ENCODE results near the gene PPP1R9A. TPM values are rescaled to one million over a fixed set of nuclear protein-coding genes. Genes with fewer than 3 reads are reported as not detected.

Gene PPP1R9A
- total RNA-seq, 3 donors from 2014 or later, result 7.5 to 34.7 (median 19.3) TPM

DNA sequence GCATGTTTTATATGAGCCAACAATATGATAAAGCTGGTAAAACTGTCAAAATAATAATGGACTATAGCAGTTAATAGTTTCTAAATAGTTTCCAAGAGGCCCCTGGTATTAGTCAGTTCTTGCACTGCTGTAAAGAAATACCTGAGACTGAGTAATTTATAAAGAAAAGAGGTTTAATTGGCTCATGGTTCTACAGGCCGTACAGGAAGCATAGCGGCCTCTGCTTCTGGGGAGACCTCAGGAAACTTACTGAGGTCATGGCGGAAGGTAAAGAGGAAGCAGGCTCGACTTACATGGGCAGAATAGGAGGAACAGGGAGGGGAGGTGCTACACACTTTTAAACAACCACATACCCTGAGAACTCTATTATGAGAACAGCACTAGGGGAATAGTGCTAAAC is 104.6 kb downstream of the PPP1R9A start:
- H3K4me3 ChIP-seq, result no peak overlapping the region
- no peaks in the 10 kb centered on the region for H3K9me3 ChIP-seq
- intact Hi-C loops (cut with DNase I; ENCODE audit: low total_unique reads), result no loop called here
- no peaks in the 10 kb centered on the region for H3K36me3 ChIP-seq
- H3K4me1 ChIP-seq, result no peaks in the 10 kb centered on the region
- no peaks in the 10 kb centered on the region for H3K27me3 ChIP-seq
- TF ChIP-seq POLR2AphosphoS5 (IDR thresholded peaks at IDR 0.05) (no peak), POLR2A (IDR thresholded peaks at IDR 0.05) (no peak)
- TF ChIP-seq, protein P1, sequence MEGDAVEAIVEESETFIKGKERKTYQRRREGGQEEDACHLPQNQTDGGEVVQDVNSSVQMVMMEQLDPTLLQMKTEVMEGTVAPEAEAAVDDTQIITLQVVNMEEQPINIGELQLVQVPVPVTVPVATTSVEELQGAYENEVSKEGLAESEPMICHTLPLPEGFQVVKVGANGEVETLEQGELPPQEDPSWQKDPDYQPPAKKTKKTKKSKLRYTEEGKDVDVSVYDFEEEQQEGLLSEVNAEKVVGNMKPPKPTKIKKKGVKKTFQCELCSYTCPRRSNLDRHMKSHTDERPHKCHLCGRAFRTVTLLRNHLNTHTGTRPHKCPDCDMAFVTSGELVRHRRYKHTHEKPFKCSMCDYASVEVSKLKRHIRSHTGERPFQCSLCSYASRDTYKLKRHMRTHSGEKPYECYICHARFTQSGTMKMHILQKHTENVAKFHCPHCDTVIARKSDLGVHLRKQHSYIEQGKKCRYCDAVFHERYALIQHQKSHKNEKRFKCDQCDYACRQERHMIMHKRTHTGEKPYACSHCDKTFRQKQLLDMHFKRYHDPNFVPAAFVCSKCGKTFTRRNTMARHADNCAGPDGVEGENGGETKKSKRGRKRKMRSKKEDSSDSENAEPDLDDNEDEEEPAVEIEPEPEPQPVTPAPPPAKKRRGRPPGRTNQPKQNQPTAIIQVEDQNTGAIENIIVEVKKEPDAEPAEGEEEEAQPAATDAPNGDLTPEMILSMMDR (IDR thresholded peaks at IDR 0.05), result no peak
- H3K27ac ChIP-seq, result no peak overlapping the region
- no peak for DNase-seq (ENCODE audit: low spot score in 2 of 2)

DNA sequence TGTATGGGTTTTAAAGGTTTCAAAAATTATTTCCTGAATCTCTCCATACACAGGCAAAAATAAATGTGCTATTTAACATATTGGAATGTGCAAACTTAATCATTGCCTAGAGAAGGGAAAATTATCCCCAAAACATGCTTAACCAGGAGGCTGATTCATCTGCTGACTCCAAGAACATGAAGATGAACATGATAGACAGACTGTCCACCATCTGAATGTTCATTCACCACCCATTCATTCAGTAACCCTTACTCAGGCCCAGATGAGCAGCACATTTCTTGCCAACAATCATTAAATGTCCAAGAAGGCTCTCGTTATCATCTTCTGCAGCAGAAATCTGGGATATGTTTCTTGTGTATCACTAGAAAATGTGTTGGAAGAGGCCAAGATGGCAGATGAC is 110.6 kb downstream of the PPP1R9A start:
- DNase-seq (ENCODE audit: low spot score in 2 of 2), result no peak
- H3K27ac ChIP-seq, result no peak overlapping the region
- no peak overlapping the region for H3K4me3 ChIP-seq
- TF ChIP-seq POLR2AphosphoS5 (IDR thresholded peaks at IDR 0.05) (no peak), POLR2A (IDR thresholded peaks at IDR 0.05) (no peak)
- TF ChIP-seq, protein P1 (IDR thresholded peaks at IDR 0.05), result no peak
- intact Hi-C loops (cut with DNase I; ENCODE audit: low total_unique reads), result no loop called here
- H3K27me3 ChIP-seq, result no peaks in the 10 kb centered on the region
- H3K9me3 ChIP-seq, result no peaks in the 10 kb centered on the region
- H3K4me1 ChIP-seq, result no peaks in the 10 kb centered on the region
- H3K36me3 ChIP-seq, result no peaks in the 10 kb centered on the region

DNA sequence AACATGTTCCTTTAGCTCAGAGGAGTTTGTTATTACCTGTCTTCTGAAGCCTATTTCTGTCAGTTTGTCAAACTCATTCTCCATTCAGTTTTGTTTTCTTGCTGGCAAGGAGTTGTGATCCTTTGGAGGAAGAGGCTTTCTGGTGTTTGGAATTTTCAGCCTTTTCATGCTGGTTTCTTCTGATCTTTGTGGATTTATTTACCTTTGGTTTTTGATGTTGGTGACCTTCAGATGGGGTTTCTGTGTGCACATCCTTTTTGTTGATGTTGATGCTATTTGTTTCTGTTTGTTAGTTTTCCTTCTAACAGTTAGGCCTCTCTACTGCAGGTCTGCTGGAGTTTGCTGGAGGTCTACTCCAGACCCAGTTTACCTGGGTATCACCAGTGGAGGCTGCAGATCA is 118.6 kb downstream of the PPP1R9A start:
- TF ChIP-seq, protein P1 (IDR thresholded peaks at IDR 0.05), result no peak
- TF ChIP-seq POLR2A (IDR thresholded peaks at IDR 0.05) (no peak), POLR2AphosphoS5 (IDR thresholded peaks at IDR 0.05) (no peak)
- H3K36me3 ChIP-seq, result no peaks in the 10 kb centered on the region
- no peak overlapping the region for H3K4me3 ChIP-seq
- intact Hi-C loops (cut with DNase I; ENCODE audit: low total_unique reads), result no loop called here
- H3K27ac ChIP-seq, result no peak overlapping the region
- H3K27me3 ChIP-seq, result no peaks in the 10 kb centered on the region
- peaks cover 6 to 13% of the 10 kb centered on the region in 2 donors for H3K9me3 ChIP-seq
- H3K4me1 ChIP-seq, result no peaks in the 10 kb centered on the region
- no peak for DNase-seq (ENCODE audit: low spot score in 2 of 2)

DNA sequence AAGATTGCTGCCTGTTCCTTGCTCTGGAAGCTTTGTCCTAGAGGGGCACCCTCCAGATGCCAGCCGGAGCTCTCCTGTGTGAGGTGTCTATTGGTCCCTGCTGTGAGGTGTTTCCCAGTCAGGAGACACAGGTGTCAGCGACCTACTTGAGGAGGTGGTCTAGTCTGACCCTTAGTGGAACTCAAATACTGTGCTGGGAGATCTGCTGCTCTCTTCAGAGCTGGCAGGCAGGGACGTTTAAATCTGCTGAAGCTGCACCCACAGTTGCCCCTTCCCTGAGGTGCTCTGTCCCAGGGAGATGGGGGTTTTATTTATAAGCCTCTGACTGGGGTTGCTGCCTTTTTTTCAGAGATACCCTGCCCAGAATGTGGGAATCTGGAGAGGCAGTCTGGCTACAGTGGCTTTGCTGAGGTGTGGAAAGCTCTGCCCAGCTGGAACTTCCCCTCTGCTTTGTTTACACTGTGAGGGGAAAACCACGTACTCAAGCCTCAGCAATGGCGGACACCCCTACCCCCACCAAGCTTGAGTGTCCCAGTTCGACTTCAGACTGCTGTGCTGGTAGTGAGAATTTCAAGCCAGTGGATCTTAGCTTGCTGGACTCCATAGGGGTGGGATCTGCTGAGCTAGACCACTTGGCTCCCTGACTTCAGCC is 119.2 kb downstream of the PPP1R9A start:
- no peaks in the 10 kb centered on the region for H3K27me3 ChIP-seq
- no peaks in the 10 kb centered on the region for H3K4me1 ChIP-seq
- H3K36me3 ChIP-seq, result no peaks in the 10 kb centered on the region
- no peak overlapping the region for H3K27ac ChIP-seq
- intact Hi-C loops (cut with DNase I; ENCODE audit: low total_unique reads), result no loop called here
- no peak for TF ChIP-seq POLR2A (IDR thresholded peaks at IDR 0.05)
- TF ChIP-seq, protein P1 (IDR thresholded peaks at IDR 0.05), result no peak
- TF ChIP-seq POLR2AphosphoS5 (IDR thresholded peaks at IDR 0.05), result no peak
- no peak for DNase-seq (ENCODE audit: low spot score in 2 of 2)
- no peak overlapping the region for H3K4me3 ChIP-seq
- peaks cover 6 to 13% of the 10 kb centered on the region in 2 donors for H3K9me3 ChIP-seq

DNA sequence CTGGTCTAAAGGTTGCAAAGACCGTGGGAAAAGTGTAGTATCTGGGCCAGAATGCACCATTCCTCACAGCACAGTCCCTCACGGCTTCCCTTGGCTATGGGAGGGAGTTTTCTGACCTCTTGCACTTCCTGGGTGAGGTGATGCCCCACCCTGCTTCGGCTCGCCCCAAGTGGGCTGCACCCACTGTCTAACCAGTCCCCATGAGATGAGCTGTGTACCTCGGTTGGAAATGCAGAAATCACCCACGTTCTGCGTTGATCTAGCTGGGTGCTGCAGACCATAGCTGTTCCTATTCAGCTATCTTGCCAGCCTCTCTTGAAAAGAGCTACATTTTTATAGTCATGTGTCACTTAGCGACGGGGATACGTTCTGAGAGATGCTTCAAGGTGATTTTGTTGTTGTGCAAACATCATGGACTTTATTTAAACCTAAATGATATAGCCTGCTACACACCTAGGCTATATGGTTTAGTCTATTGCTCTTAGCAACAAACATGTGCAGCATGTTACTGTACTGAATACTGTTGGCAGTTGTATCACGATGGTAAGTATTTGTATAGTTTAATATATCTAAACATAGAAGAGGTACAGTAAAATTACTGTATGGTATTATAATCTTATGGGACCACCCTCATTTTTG is 120.0 kb downstream of the PPP1R9A start:
- H3K9me3 ChIP-seq, result peaks cover 6 to 13% of the 10 kb centered on the region in 2 donors
- no peak for DNase-seq (ENCODE audit: low spot score in 2 of 2)

More for the DNA sequence above, 120.0 kb downstream of the PPP1R9A start:
- TF ChIP-seq POLR2AphosphoS5 (IDR thresholded peaks at IDR 0.05) (no peak), POLR2A (IDR thresholded peaks at IDR 0.05) (no peak)
- TF ChIP-seq, protein P1 (IDR thresholded peaks at IDR 0.05), result no peak
- no peaks in the 10 kb centered on the region for H3K36me3 ChIP-seq
- H3K4me3 ChIP-seq, result no peak overlapping the region
- intact Hi-C loops (cut with DNase I; ENCODE audit: low total_unique reads), result no loop called here
- no peaks in the 10 kb centered on the region for H3K4me1 ChIP-seq
- H3K27ac ChIP-seq, result no peak overlapping the region
- no peaks in the 10 kb centered on the region for H3K27me3 ChIP-seq
